ENCODE results near the gene MRTFA. TPM values are rescaled to one million over a fixed set of nuclear protein-coding genes. Genes with fewer than 3 reads are reported as not detected.

Gene MRTFA
- total and polyA plus RNA-seq, 9 of the 15 experiments (the other 6 are each of a cell fraction or from before 2014, with no cell fraction given), result 0.84 to 21.1 (median 3.7) TPM

GRCh38 chr22:40651563-40652501 is 15.3 kb upstream of the MRTFA start (continued):
- TF ChIP-seq MGA (IDR thresholded peaks at IDR 0.05) (peak; percentile 94), SMAD3 (CRISPR knock-in tag; conservative IDR thresholded peaks at IDR 0.05) (no peak), BHLHE40 (IDR thresholded peaks at IDR 0.05; ENCODE audit: low read length) (peak; percentile 70; the same call in 1 of the 2 replicates), TRIM24 (IDR thresholded peaks at IDR 0.05) (0 out of 4 replicates have a peak, but pooled peaks of 1 of the 2 experiments have one; percentile 31), CXXC5 (CRISPR knock-in tag; IDR thresholded peaks at IDR 0.05) (peak; percentile 56; the same call in 1 of the 2 replicates), MYC (IDR thresholded peaks at IDR 0.05; ENCODE audit: low read depth, low read length) (peak; percentile 46; the same call in 1 of the 2 replicates), MYC (CRISPR knock-in tag; IDR thresholded peaks at IDR 0.05; ENCODE audit: borderline replicate concordance, low read depth) (no peak), POLR2A (conservative IDR thresholded peaks at IDR 0.05) (peak; percentile 99), MLLT1 (IDR thresholded peaks at IDR 0.05) (no peak), POLR2AphosphoS5 (IDR thresholded peaks at IDR 0.05; ENCODE audit: control insufficient read depth, insufficient read depth, low read depth, low read length) (peak; percentile 67), ARID1B (IDR thresholded peaks at IDR 0.05) (peak; percentile 58), CBFA2T3 (IDR thresholded peaks at IDR 0.05) (peak; percentile 31; the same call in 1 of the 2 replicates), ZEB2 (IDR thresholded peaks at IDR 0.05) (no peak; the same call in 1 of the 2 replicates), BACH1 (tag; IDR thresholded peaks at IDR 0.05) (0 out of 2 replicates have a peak, but pooled peaks have one; percentile 44), BRD9 (IDR thresholded peaks at IDR 0.05; ENCODE audit: low read depth, partially characterized antibody) (no peak), EGR1 (conservative IDR thresholded peaks at IDR 0.05) (peak; percentile 100)
